Measurements from ENCODE around the gene TP53RK. TPM values are rescaled to one million over a fixed set of nuclear protein-coding genes. Genes with fewer than 3 reads are reported as not detected.

Gene TP53RK
- total and polyA plus RNA-seq, 2 experiments from 2014 or later = 24.2 to 26.0 TPM

DNA sequence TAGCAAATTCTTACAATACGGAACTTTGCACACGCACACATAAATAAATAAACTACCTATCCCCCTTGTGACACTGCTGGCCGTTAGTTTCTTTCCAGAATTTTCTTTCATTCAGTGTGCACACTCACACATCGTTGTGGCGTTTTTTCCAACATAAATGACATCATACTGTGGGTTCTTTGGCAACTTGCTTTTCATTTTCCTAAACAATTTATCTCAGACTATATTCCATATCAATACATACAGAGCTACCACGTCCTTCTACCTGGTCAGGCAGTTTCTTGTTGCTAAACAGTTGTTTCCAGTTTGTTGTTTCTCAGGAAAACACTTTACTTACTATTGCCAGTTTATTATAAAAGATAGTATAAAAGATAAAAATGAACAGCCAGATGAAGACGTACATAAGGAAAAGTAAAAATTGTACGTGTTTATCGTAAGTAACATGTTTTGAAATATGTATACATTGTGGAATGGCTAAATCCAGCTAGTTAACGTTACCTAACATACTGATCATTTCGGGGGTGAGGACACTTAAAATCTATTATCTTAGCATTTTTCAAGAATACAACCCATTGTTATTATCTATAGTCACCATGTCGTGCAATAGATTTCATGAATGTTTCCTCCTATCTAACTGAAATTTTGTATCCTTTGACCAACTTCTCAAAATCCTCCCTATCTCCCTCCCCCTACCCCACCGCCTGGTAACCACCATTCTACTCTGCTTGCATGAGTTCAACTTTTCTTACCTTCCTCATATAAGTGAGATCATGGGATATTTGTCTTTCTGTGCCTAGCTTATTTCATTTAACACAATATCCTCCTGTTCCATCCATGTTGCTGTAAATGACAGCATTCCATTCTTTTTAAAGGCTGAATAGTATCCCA, 1.2 kb upstream of the TP53RK start (continued):
- TF ChIP-seq, protein P1, sequence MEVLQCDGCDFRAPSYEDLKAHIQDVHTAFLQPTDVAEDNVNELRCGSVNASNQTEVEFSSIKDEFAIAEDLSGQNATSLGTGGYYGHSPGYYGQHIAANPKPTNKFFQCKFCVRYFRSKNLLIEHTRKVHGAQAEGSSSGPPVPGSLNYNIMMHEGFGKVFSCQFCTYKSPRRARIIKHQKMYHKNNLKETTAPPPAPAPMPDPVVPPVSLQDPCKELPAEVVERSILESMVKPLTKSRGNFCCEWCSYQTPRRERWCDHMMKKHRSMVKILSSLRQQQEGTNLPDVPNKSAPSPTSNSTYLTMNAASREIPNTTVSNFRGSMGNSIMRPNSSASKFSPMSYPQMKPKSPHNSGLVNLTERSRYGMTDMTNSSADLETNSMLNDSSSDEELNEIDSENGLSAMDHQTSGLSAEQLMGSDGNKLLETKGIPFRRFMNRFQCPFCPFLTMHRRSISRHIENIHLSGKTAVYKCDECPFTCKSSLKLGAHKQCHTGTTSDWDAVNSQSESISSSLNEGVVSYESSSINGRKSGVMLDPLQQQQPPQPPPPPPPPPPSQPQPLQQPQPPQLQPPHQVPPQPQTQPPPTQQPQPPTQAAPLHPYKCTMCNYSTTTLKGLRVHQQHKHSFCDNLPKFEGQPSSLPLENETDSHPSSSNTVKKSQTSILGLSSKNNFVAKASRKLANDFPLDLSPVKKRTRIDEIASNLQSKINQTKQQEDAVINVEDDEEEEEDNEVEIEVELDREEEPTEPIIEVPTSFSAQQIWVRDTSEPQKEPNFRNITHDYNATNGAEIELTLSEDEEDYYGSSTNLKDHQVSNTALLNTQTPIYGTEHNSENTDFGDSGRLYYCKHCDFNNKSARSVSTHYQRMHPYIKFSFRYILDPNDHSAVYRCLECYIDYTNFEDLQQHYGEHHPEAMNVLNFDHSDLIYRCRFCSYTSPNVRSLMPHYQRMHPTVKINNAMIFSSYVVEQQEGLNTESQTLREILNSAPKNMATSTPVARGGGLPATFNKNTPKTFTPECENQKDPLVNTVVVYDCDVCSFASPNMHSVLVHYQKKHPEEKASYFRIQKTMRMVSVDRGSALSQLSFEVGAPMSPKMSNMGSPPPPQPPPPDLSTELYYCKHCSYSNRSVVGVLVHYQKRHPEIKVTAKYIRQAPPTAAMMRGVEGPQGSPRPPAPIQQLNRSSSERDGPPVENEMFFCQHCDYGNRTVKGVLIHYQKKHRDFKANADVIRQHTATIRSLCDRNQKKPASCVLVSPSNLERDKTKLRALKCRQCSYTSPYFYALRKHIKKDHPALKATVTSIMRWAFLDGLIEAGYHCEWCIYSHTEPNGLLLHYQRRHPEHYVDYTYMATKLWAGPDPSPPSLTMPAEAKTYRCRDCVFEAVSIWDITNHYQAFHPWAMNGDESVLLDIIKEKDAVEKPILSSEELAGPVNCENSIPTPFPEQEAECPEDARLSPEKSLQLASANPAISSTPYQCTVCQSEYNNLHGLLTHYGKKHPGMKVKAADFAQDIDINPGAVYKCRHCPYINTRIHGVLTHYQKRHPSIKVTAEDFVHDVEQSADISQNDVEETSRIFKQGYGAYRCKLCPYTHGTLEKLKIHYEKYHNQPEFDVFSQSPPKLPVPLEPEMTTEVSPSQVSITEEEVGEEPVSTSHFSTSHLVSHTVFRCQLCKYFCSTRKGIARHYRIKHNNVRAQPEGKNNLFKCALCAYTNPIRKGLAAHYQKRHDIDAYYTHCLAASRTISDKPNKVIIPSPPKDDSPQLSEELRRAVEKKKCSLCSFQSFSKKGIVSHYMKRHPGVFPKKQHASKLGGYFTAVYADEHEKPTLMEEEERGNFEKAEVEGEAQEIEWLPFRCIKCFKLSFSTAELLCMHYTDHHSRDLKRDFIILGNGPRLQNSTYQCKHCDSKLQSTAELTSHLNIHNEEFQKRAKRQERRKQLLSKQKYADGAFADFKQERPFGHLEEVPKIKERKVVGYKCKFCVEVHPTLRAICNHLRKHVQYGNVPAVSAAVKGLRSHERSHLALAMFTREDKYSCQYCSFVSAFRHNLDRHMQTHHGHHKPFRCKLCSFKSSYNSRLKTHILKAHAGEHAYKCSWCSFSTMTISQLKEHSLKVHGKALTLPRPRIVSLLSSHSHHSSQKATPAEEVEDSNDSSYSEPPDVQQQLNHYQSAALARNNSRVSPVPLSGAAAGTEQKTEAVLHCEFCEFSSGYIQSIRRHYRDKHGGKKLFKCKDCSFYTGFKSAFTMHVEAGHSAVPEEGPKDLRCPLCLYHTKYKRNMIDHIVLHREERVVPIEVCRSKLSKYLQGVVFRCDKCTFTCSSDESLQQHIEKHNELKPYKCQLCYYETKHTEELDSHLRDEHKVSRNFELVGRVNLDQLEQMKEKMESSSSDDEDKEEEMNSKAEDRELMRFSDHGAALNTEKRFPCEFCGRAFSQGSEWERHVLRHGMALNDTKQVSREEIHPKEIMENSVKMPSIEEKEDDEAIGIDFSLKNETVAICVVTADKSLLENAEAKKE (CRISPR knock-in tag; IDR thresholded peaks at IDR 0.05) = no peak
- TF ChIP-seq STAT1 (IDR thresholded peaks at IDR 0.05; ENCODE audit: unreplicated experiment) = no peak

DNA sequence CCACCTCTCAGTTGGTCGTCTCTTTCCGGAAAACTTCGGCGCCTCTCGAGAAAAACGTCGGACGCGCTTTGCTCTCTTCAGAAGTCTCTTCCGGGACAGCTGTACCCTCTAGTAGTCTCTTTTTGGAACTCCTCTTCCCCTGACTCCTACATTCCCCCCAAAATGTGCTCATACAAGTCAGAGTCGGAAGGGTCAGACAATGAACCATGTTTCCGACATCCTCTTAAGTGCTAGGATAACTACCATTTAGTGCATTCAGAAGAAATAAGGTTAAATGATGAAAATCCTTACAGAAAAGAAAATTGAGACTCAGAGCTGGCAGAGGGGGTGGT, 476 bp upstream of the TP53RK start:
- Mint-ChIP-seq H3K27me3 (ENCODE audit: insufficient read depth, low read depth, poor library complexity) (peaks cover 7% of the 10 kb centered on the region), H3K27ac (peak overlapping the region; percentile 89), H3K4me1 (peaks cover 22% of the 10 kb centered on the region), H3K36me3 (ENCODE audit: low read depth) (peaks cover 24% of the 10 kb centered on the region), H3K9me3 (peaks cover 3% of the 10 kb centered on the region; the same call in 2 of the 3 replicates), H3K4me3 (peak overlapping the region; percentile 92)
- DNase-seq (ENCODE audit: low spot score) = no peak
- no peaks in the 10 kb centered on the region; the same call in 1 of the 2 replicates for H3F3A ChIP-seq (replicated peaks; ENCODE audit: low read depth)
- H3K4me2 ChIP-seq = peak overlapping the region; percentile 72
- H2AFZ ChIP-seq = no peak overlapping the region
- peaks cover 9% of the 10 kb centered on the region for H3K36me3 ChIP-seq (ENCODE audit: insufficient read depth)
- ATAC-seq = no peak
- H3K27ac ChIP-seq (ENCODE audit: low read depth) = peak overlapping the region; percentile 39; the same call in 1 of the 2 replicates
- H3K9me2 ChIP-seq (ENCODE audit: insufficient read depth) = no peaks in the 10 kb centered on the region
- H3K27me3 ChIP-seq (ENCODE audit: insufficient read depth) = no peaks in the 10 kb centered on the region
- peaks cover 40% of the 10 kb centered on the region for H3K79me2 ChIP-seq (replicated peaks; ENCODE audit: insufficient read depth)
- peaks cover 14% of the 10 kb centered on the region; the same call in 1 of the 2 replicates for H3K4me1 ChIP-seq (ENCODE audit: insufficient read depth)
- H3K4me3 ChIP-seq = peak overlapping the region; percentile 49
- no peaks in the 10 kb centered on the region for H4K20me1 ChIP-seq (replicated peaks; ENCODE audit: insufficient read depth)
- TF ChIP-seq EZH2phosphoT487 (IDR thresholded peaks at IDR 0.05; ENCODE audit: unreplicated experiment) = no peak
- TF ChIP-seq, protein P2, sequence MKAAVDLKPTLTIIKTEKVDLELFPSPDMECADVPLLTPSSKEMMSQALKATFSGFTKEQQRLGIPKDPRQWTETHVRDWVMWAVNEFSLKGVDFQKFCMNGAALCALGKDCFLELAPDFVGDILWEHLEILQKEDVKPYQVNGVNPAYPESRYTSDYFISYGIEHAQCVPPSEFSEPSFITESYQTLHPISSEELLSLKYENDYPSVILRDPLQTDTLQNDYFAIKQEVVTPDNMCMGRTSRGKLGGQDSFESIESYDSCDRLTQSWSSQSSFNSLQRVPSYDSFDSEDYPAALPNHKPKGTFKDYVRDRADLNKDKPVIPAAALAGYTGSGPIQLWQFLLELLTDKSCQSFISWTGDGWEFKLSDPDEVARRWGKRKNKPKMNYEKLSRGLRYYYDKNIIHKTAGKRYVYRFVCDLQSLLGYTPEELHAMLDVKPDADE (IDR thresholded peaks at IDR 0.05) = no peak
- TF ChIP-seq, protein P1 (CRISPR knock-in tag; IDR thresholded peaks at IDR 0.05) = no peak
- TF ChIP-seq STAT1 (IDR thresholded peaks at IDR 0.05; ENCODE audit: unreplicated experiment) = no peak
- TF ChIP-seq NANOG (IDR thresholded peaks at IDR 0.05; ENCODE audit: borderline replicate concordance) = no peak
- no peak for TF ChIP-seq JUNB (IDR thresholded peaks at IDR 0.05; ENCODE audit: unreplicated experiment)
- TF ChIP-seq CREB1 (CRISPR knock-in tag; IDR thresholded peaks at IDR 0.05; ENCODE audit: low read depth) = no peak
